Tibial nerve (tissue), 3 donors: ENCODE results near the gene KLHL26.

Experiments used
- POLR2A ChIP-seq, 2 donors: fragments of 450-650 bp; IDR thresholded peaks; one replicate each; pipeline ENCODE4 v1.6.1; 2017; ENCODE audit warnings: antibody characterized with exemption in 2 of 2, mild to moderate bottlenecking in 2 of 2, moderate library complexity in 2 of 2
- TF ChIP-seq, protein P1 (sequence below), 5 experiments: fragments of 200-600 bp in 3 of 5; fragments of 450-650 bp in 2 of 5; sonication (generic) in 3 of 5; IDR thresholded peaks; one replicate each; pipeline ENCODE4 v1.5.1; 2016 to 2019; ENCODE audit warnings: antibody characterized with exemption in 5 of 5, mild to moderate bottlenecking in 3 of 5, moderate library complexity in 2 of 5

DNA sequence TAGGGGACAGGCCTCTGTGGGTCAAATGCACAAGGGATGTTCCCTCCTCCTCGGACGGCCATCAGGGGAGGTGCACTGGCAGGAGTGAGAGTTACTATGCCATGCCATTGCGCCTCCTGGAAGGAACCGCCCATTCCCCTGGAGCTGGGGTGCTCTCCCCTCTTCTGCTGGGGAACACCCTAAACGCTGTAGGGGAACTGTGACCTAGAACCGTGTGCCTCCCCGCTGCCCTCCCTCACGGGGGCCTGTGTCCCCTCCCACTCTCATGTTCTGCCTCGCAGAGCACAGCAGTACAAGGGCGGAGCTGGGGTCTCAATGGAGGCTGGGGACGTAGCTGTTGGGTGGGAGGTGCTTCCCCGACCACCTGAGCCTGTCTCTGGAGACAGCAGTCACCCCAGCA lies 29.5 kb downstream of the KLHL26 start:
- no peak for TF ChIP-seq POLR2A (IDR thresholded peaks at IDR 0.05)
- TF ChIP-seq, protein P1, sequence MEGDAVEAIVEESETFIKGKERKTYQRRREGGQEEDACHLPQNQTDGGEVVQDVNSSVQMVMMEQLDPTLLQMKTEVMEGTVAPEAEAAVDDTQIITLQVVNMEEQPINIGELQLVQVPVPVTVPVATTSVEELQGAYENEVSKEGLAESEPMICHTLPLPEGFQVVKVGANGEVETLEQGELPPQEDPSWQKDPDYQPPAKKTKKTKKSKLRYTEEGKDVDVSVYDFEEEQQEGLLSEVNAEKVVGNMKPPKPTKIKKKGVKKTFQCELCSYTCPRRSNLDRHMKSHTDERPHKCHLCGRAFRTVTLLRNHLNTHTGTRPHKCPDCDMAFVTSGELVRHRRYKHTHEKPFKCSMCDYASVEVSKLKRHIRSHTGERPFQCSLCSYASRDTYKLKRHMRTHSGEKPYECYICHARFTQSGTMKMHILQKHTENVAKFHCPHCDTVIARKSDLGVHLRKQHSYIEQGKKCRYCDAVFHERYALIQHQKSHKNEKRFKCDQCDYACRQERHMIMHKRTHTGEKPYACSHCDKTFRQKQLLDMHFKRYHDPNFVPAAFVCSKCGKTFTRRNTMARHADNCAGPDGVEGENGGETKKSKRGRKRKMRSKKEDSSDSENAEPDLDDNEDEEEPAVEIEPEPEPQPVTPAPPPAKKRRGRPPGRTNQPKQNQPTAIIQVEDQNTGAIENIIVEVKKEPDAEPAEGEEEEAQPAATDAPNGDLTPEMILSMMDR (IDR thresholded peaks at IDR 0.05): no peak
